ACHN (cell line): ENCODE results near the gene GRM8.
A peak's percentile ranks its signal among the peaks of the same experiment; 100 is the strongest.

ENCODE experiments used
- DNase-seq: peaks from one replicate; pipeline ENCODE4 v3.0.0-alpha.2; 2015
- in situ Hi-C: cut with HindIII; loops from 2 replicates; pipeline ENCODE4 v1.10.0; 2017; ENCODE audit warnings: low sequenced_read_pairs, low pct_ligation_motif_present, low pct_unique_long_range_greater_than_20kb

Gene GRM8

DNA sequence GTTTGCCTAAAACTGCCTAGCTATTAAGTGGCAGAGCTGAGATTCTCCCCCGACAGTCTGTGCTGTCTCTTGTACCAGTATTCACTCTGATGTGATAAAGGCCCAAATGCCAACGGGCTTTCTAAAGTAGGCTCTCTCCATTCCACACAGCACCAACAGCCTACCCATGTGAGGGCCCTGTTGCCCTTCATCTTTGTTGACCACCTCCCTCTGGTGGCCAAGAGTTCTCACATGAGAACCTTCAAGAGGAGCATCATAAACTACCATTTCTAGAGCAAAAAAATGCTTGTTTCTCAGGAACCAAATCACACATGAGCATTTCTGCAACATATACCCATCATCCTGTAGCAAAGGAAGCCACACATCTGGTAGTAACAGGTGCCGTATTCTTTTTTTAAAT lies 185.8 kb downstream of the GRM8 start:
- peak; percentile 15 for DNase-seq
- in situ Hi-C loops = no loop called here

DNA sequence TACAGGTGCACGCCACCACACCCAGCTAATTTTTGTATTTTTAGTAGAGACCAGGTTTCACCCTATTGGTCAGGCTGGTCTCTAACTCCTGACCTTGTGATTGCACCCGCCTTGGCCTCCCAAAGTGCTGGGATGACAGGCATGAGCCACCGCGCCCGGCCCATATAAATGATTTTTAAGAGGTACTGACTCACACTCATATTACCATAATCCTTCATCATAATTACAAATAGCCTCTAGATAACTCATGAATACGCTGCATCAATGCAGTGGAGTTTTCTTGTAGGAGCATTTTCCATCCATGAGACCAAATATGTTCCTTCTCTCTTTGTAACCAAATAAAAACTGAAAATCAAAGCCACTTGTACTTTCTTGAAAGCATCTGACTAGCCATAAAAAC lies 193.3 kb downstream of the GRM8 start:
- in situ Hi-C loops = no loop called here
- DNase-seq = no peak

DNA sequence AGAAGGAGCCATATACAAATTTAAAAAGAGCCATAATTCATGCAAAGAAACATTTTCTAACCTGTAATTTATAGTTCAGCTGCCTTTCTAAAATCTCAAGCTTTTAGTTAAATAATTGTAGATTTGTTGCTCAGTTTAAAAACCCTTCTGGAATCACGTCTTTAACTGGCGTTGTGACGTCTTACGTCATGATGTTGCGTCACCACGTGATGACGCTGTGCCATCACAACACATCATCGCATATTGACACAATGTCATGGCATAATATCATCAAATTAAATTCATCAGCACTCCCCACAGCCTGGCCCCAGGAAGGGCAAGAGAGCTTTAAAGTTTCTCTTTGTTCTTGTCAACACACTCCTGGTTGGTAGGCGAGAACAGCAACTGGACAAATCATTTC lies 194.8 kb downstream of the GRM8 start:
- in situ Hi-C loops = no loop called here
- no peak for DNase-seq

DNA sequence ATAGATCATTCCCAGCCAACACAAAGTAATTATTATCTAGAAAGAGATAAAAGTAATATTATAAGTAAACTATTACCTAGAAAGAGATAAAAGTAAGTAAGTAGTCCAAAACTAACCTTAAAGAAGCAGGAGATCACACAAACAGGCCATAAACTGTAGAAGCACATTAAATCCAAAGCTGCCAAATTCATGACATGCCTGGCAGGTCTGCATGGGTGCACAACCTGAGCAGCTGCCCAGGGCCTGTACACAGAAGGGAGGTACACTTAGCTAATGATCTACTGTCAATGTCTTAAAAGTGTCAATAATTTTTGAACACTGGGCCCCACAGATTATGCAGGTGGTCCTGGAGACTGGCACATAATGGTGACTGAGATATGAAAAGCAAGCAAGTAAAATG lies 196.5 kb downstream of the GRM8 start:
- no peak for DNase-seq
- in situ Hi-C loops = no loop called here

DNA sequence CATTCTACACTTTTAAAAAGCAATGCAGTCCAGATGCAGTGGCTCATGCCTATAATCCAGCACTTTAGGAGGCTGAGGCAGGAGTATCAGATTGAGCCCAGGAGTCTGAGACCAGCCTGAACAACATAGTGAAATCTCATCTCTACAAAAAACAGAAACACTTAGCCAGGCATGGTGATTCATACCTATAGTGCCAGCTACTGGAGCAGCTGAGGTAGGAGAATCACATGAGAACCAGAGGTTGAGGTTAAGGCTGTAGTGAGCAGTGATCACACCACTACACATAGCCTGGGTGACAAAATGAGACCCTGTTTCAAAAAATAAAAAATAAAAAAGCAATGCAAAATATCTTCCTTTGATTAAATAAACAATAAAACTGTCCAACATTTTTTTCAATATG lies 205.2 kb downstream of the GRM8 start:
- DNase-seq = no peak
- in situ Hi-C loops = no loop called here

DNA sequence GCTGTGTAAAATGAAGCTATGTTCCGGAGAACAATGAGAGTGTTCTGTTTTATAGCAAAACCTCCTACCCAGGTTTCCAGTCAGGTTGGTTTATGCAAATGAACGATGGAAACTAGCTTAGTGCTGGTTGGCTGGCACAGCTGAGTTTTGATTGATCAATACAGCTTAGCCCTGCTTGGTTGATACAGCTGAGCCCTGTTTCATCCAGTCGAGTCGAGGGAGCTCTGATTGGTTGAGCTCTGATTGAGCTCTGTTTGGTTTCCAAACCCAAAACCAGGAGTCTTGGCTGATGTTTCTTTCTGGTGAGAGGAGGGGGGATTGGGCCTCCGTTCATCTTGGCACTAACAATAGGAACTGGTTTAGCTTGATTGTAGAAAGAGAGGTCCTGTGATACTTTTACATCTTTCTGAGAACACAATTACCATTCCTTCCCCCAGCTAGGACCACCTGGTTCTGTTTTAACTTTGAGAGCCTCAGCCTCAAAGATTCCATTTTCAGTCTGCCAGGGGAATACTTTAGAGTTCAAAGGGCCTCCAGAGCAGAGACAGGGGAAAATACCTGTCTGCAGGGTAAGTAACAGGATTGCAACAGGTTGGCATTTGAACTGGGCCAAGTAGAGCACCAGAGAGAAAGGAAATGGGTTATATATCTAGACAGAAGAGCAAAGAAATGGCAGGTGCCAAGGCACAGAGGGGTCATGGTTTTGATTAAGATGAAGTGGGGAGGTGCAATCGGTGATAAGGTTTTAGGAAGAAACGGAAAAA lies 210.9 kb downstream of the GRM8 start:
- in situ Hi-C loops = no loop called here
- DNase-seq = no peak

DNA sequence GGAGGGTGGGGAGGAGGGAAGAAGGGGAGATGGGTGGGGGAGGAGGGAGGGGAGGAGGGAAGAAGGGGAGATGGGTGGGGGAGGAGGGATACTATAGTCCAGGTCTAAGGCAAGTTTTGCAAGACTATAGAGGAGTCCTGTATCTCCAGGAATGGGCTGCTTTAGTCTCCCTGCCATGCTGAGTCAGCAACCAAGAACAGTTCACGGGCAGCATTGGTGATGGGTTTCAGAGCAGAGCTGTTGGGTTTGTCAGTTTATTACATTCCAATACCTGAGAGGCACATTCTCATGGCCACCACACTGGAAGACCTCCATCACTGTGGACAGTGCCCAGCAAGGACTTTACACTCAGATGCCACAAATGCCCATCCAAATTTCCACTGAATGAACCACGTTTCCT lies 212.7 kb downstream of the GRM8 start:
- no peak for DNase-seq
- in situ Hi-C loops = no loop called here

DNA sequence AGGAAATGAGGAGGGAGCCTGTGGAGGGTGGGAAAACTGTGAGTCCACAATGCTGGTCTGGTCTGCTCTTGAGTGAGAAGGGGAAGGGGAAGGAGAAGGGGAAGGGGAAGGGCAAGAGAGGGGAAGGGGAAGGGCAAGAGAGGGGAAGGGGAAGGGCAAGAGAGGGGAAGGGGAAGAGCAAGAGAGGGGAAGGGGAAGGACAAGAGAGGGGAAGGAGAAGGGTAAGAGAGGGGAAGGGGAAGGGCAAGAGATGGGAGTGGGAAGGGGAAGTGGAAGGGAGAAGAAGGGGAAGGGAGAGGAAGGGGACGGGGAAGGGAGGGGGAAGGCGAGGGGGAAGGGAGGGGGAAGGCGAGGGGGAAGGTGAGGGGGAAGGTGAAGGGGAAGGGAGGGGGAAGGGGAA lies 213.2 kb downstream of the GRM8 start:
- in situ Hi-C loops = no loop called here
- DNase-seq = no peak

DNA sequence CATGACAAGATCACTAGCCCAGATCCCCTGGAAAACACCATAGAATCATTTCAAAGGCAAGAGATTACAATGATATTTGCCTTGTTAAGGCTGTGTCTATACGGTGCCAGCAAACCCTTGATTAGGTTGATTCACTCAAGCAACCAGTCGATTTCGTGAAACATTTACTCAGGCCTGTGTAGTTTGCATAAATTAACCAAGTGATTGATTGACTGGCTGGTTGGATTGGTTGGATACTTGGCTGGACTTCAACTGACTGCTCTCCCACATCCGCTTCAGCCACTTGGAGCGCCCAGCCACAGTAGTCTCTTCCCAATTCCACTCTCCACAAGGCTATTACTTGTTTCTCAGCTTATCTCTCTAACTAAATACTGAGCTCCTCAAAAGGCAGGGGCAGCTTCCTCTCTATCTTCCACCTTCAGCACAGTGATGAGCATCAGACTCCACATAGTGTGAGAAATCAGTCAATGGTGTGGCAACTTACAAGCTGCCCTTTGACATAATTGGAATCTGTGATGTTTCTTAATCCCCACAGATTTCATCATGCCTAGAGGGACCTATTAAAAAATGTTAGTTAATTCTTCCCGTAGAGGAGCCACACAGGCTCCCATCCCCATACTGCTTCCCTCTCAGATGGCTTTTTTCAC lies 217.4 kb downstream of the GRM8 start:
- in situ Hi-C loops = no loop called here

DNA sequence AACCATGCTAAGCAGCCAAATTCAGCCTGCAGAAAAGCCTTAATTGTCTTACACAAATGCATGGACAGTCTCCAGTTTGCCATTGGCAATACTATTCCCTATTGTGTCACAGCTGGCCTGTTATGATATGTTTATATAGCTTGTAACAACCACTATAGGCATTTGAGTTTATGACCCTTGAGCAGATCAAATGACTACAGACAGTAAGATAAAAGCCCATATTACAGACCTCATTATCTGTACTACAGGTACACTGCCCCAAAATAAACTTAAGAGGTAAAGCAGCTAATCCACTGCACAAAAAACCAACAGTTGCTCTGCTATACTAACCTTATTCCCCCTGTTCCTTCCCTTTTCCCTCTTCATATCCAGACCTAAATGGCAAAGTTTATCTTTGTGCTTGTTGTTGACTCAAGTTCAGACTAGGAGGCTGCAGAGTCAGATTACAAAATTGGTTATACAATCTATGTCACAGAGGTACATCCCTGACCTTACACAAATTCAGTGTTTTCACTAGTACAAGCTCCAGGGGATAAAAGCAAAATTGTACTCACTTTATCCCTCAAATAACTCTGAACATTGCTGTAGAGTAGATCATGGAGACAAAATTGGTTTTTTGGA lies 218.4 kb downstream of the GRM8 start:
- in situ Hi-C loops = no loop called here
- no peak for DNase-seq

More for the DNA sequence above, 217.4 kb downstream of the GRM8 start:
- no peak for DNase-seq

DNA sequence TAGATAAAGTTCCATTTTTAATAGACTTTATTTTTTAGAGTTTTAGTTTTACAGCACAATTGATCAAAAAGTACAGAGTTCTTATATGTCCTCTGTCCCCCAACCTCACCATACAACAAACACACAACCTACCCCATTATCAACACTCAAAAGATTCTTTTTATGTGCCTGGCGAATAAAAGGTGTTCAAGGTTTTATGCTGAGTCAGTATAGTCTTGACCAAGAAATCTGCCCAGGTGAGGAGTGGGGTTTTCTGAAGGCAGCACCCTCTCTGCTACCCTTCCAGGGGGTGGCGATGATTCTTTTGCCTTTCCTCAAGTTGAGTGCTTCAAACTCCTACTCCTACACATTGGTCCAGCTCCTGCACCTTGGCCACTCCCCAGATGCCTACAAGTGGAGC lies 222.9 kb downstream of the GRM8 start:
- no peak for DNase-seq
- in situ Hi-C loops = no loop called here

DNA sequence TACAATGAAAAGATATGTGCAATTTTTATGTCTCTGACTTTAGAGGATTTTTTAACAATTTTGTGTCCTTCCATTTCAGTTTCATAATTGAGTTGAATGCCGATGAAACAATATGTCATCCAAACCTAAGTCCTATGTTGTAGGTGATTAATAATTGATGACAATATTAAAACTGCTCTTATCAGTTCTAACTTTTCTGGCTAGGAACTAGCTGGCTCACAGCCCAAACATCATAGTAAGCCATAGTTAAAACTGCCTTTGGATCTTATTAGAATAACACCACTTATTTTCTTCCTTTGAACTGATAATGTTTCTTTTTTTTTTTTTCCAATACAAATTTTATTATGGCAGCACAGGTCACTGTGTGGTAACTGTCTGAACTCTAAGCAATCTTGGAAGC lies 230.9 kb downstream of the GRM8 start:
- in situ Hi-C loops = no loop called here
- no peak for DNase-seq

DNA sequence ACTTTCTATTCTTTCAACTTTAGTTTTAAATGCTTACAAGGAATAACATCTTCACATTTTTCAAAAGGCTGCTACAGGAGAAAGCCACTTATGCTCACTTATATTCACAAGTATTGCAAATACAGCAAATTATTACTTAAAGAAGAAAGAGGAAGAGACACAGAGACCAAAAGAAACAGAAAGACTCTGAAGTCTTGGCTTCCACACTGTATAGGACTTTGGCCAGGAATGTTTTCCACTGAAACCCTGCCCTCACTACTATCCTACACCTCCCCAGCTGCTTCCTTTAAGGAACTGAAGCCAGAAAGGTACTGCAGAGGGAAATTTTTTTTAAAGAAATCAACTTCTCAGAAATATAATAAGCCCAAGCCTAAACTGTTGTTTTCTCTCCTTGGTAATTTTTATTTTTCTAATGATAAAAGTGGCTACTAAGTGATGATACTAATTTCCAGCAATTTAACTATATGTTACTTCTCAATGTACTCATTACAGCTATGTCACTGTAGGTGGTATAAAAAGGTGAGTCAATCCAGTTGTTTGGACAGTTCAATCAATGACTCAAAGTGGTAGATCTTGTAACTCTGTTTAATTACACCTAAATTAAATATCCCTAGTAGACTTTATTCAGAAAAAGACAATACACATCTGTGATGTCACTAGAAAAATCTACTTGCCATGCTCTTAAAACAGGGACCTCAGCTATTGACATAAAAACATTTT lies 231.6 kb downstream of the GRM8 start:
- in situ Hi-C loops = no loop called here
- DNase-seq = no peak

DNA sequence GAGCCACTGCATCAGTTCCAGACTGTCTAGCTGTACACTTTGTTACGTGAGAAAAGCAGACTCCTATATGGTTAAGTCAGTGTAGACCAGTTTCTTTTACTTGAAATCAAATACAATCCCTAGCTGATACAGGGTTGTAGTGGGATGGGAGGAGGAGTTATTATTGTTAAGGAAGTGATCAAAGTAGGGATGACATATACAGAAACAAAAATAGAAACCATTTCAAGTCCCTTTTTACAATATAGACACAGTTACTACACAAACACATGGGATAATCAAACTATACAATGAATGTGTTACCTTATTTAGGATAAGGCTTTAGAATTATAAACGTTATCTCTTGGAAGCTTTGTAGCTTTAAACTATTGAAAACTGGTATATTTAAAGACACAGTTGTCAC lies 233.9 kb downstream of the GRM8 start:
- no peak for DNase-seq
- in situ Hi-C loops = no loop called here

DNA sequence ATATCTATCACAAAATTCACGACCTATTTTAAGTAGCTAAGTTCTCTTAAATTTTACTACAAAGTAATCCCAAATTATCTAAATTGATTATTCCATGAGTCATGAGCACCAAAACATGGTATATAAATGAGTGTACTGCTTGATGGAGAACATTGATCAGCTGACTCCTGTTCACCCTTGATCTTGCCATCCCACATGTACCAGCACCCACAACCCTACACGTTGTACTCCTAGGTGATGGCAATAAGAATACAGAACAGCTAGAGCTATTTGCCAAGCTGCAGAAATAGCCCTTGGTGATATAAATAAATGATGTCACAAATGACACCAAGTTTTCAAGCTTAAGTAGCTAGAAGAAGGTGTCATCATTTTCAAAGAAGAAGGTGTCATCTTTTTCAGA lies 235.5 kb downstream of the GRM8 start:
- in situ Hi-C loops = no loop called here
- DNase-seq = no peak

DNA sequence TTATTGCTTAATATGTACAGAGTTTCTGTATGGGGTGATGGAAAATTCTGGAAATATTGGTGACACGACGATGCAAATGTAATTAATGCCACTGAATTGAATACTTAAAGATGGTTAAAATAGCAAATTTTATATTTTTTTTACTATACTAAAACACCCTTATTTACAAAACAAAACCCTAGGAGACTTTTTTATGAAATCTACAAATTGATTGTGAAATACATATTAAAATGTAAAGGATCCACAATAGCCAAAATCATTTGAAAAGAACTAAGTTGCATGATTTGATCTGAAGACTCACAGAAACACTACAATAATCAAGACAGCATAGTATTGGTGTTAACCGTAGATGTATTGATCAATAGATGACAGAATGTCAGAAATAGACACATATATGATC lies 252.0 kb downstream of the GRM8 start:
- in situ Hi-C loops = no loop called here
- no peak for DNase-seq

DNA sequence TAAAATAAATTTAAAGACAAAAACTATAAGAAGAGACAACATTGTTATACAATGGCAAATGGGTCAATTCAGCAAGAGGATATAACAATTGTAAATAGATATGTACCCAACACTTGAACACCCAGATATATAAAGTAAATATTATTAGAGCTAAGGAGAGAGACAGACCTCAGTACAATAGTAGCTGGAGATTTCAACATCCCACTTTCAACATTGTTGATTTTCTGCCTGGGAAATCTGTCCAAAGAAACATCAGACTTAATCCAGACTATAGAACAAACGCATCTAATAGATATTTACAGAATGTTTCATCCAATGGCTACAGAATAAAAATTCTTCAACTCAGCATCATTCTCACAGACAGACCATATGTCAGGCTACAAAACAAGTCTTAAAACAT lies 256.1 kb downstream of the GRM8 start:
- DNase-seq = no peak
- in situ Hi-C loops = no loop called here

DNA sequence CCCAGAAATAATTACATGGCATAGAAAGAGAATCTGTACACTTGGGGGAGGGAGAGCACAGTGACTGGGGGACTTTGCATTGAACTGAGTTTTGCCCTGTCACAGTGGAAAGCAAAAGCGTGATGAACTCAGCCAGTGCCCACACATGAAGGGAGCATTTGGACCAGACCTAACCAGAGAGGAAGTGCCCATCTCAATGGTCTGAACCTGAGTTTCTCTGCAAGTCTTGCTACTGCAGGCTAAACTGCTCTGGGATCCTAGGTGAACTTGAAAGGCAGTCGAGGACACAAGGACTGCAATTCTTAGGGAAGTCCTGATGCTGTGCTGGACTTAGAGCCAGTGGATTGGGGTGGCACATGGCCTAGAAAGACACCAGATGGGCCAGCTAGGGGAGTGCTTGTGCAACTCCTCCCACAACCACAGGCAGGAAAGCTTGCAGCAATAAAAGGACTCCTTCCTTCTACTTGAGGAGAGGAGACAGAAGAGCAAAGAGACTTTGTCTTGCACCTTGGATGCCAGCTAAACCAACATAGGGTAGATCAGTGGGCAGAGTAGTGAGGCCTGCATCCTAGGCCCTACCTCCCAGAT lies 259.0 kb downstream of the GRM8 start:
- in situ Hi-C loops = no loop called here
- no peak for DNase-seq

DNA sequence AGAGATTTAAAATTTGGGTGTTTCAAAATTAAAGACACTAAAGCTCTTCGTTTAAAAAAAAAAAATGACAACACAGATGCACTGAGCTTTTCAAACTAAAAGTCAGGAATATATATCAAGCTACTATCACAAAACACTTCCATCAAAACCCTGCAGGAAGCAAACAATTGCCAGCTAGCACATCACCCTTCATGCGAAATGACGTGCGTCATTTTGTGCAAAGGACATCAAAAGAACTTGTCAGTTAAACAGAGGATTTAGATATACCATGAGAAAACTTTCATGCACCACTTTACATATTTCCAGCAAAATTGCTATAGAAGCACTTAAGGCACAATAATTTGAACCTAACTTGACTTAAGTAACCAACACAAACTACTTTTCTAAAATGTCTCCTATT lies 264.7 kb downstream of the GRM8 start:
- no peak for DNase-seq
- in situ Hi-C loops = no loop called here
